ENCODE measurements around the gene NCOA5. TPM values are rescaled to one million over a fixed set of nuclear protein-coding genes. Genes with fewer than 3 reads are reported as not detected.

The NCOA5 gene
- total and polyA plus RNA-seq, 4 donors: 3.2 to 10.4 (median 8.7) TPM

- no peaks in the 10 kb centered on the region for H3K4me1 ChIP-seq (ENCODE audit: control insufficient read depth in 4 of 4, insufficient read depth in 4 of 4, low read length in 3 of 4)
- no peak for DNase-seq (ENCODE audit: low spot score)
- no peak overlapping the region for H3K27ac ChIP-seq (ENCODE audit: low read depth in 1 of 2, low read length in 2 of 2)
- no peaks in the 10 kb centered on the region for H3K36me3 ChIP-seq (ENCODE audit: control insufficient read depth in 4 of 4, insufficient read depth in 3 of 4, low read depth in 1 of 4, low read length in 3 of 4)
- no peaks in the 10 kb centered on the region for H3K27me3 ChIP-seq (ENCODE audit: control insufficient read depth in 4 of 4, insufficient read depth in 4 of 4, low read length in 3 of 4)
- H3K4me3 ChIP-seq (ENCODE audit: low read depth in 1 of 3, low read length in 3 of 3): no peak overlapping the region
- no peak for TF ChIP-seq JUND (IDR thresholded peaks at IDR 0.05)
- peak; percentile 17 for TF ChIP-seq MAX (IDR thresholded peaks at IDR 0.05)
- no peak for TF ChIP-seq TAF1 (conservative IDR thresholded peaks at IDR 0.05)
- TF ChIP-seq EGR1 (IDR thresholded peaks at IDR 0.05; ENCODE audit: low read depth in 2 of 2): peak in 1 of 2 donors; percentile 52
- no peak for TF ChIP-seq GABPA (IDR thresholded peaks at IDR 0.05 in 1 of 2, conservative IDR thresholded peaks at IDR 0.05 in 1 of 2)
- TF ChIP-seq REST (IDR thresholded peaks at IDR 0.05): no peak
- TF ChIP-seq FOXA2 (IDR thresholded peaks at IDR 0.05): no peak
- TF ChIP-seq, protein P1, sequence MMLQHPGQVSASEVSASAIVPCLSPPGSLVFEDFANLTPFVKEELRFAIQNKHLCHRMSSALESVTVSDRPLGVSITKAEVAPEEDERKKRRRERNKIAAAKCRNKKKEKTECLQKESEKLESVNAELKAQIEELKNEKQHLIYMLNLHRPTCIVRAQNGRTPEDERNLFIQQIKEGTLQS (IDR thresholded peaks at IDR 0.05): no peak
- TF ChIP-seq SP1 (IDR thresholded peaks at IDR 0.05): no peak
- no peak for TF ChIP-seq HNF4A (conservative IDR thresholded peaks at IDR 0.05)
- TF ChIP-seq NR2F2 (IDR thresholded peaks at IDR 0.05): no peak
- no peak for TF ChIP-seq RXRA (IDR thresholded peaks at IDR 0.05)
- TF ChIP-seq, protein P2, sequence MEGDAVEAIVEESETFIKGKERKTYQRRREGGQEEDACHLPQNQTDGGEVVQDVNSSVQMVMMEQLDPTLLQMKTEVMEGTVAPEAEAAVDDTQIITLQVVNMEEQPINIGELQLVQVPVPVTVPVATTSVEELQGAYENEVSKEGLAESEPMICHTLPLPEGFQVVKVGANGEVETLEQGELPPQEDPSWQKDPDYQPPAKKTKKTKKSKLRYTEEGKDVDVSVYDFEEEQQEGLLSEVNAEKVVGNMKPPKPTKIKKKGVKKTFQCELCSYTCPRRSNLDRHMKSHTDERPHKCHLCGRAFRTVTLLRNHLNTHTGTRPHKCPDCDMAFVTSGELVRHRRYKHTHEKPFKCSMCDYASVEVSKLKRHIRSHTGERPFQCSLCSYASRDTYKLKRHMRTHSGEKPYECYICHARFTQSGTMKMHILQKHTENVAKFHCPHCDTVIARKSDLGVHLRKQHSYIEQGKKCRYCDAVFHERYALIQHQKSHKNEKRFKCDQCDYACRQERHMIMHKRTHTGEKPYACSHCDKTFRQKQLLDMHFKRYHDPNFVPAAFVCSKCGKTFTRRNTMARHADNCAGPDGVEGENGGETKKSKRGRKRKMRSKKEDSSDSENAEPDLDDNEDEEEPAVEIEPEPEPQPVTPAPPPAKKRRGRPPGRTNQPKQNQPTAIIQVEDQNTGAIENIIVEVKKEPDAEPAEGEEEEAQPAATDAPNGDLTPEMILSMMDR (IDR thresholded peaks at IDR 0.05; ENCODE audit: low read depth, low read length, missing input control): no peak
- no peak for TF ChIP-seq FOXA1 (IDR thresholded peaks at IDR 0.05)
- TF ChIP-seq YY1 (IDR thresholded peaks at IDR 0.05): no peak
- no peak for TF ChIP-seq ZBTB33 (IDR thresholded peaks at IDR 0.05)
- no peak for TF ChIP-seq HNF4G (IDR thresholded peaks at IDR 0.05)
- H3K9me3 ChIP-seq (ENCODE audit: control insufficient read depth in 4 of 4, low read length in 3 of 4): no peaks in the 10 kb centered on the region
- H3K9ac ChIP-seq (ENCODE audit: low read depth in 1 of 2, low read length in 2 of 2): no peak overlapping the region
- WGBS: 41% methylated on average over 5 of the region's 5 CpGs
Measured at GRCh38 chr20:46111028-46111835, 21.5 kb upstream of the NCOA5 start.
